ENCODE measurements around the gene HPCA. TPM values are rescaled to one million over a fixed set of nuclear protein-coding genes. Genes with fewer than 3 reads are reported as not detected.
A peak's percentile ranks its signal among the peaks of the same experiment; 100 is the strongest.

Gene HPCA
- total and polyA plus RNA-seq, 2 of the 13 experiments (the other 11 are each of a cell fraction or from before 2014, with no cell fraction given): not detected

GRCh38 chr1:32886004-32886827 is at the start of gene HPCA (continued):
- TF ChIP-seq ZNF20 (CRISPR knock-in tag; IDR thresholded peaks at IDR 0.05) (peak; percentile 95), GLMP (CRISPR knock-in tag; IDR thresholded peaks at IDR 0.05; ENCODE audit: borderline replicate concordance) (peak; percentile 68; the same call in 1 of the 2 replicates), HOXD1 (CRISPR knock-in tag; IDR thresholded peaks at IDR 0.05) (peak; percentile 98), MLX (CRISPR knock-in tag; IDR thresholded peaks at IDR 0.05) (peak; percentile 76), NFYB (CRISPR knock-in tag; IDR thresholded peaks at IDR 0.05) (peak; percentile 29; the same call in 1 of the 2 replicates), MED13 (CRISPR knock-in tag; IDR thresholded peaks at IDR 0.05) (peak; percentile 98), GATAD1 (CRISPR knock-in tag; IDR thresholded peaks at IDR 0.05) (peak; percentile 77), ZNF782 (CRISPR knock-in tag; IDR thresholded peaks at IDR 0.05; ENCODE audit: borderline replicate concordance) (peak; percentile 94; the same call in 1 of the 2 replicates), KDM5A (IDR thresholded peaks at IDR 0.05; ENCODE audit: borderline replicate concordance, low read length) (no peak), DPF2 (CRISPR knock-in tag; IDR thresholded peaks at IDR 0.05; ENCODE audit: borderline replicate concordance, low read depth) (no peak), ATAD3A (CRISPR knock-in tag; IDR thresholded peaks at IDR 0.05) (peak; percentile 97), ZNF275 (CRISPR knock-in tag; IDR thresholded peaks at IDR 0.05; ENCODE audit: borderline replicate concordance) (peak; percentile 93), KLF9 (CRISPR knock-in tag; IDR thresholded peaks at IDR 0.05; ENCODE audit: low read depth) (peak; percentile 97), SRSF1 (optimal IDR thresholded peaks at IDR 0.05; ENCODE audit: low read depth, low read length) (no peak), JUN (CRISPR knock-in tag; IDR thresholded peaks at IDR 0.05) (peak; percentile 76; the same call in 1 of the 2 replicates), ZNF333 (CRISPR knock-in tag; IDR thresholded peaks at IDR 0.05; ENCODE audit: borderline replicate concordance) (peak; percentile 99; the same call in 1 of the 2 replicates), UBTF (CRISPR knock-in tag; IDR thresholded peaks at IDR 0.05) (peak; percentile 60), XBP1 (CRISPR knock-in tag; IDR thresholded peaks at IDR 0.05) (peak; percentile 96), ZNF788 (CRISPR knock-in tag; IDR thresholded peaks at IDR 0.05; ENCODE audit: borderline replicate concordance) (peak; percentile 75; the same call in 1 of the 2 replicates), HIVEP1 (CRISPR knock-in tag; IDR thresholded peaks at IDR 0.05) (peak; percentile 88), KDM3A (CRISPR knock-in tag; IDR thresholded peaks at IDR 0.05; ENCODE audit: low read depth) (peak; percentile 90), SAFB2 (CRISPR knock-in tag; IDR thresholded peaks at IDR 0.05; ENCODE audit: borderline replicate concordance, low read depth) (peak; percentile 94), ZNF441 (CRISPR knock-in tag; IDR thresholded peaks at IDR 0.05; ENCODE audit: borderline replicate concordance) (peak; percentile 97), ZC3H13 (CRISPR knock-in tag; IDR thresholded peaks at IDR 0.05) (peak; percentile 93), ZNF709 (CRISPR knock-in tag; IDR thresholded peaks at IDR 0.05) (peak; percentile 97), ARNT (IDR thresholded peaks at IDR 0.05) (no peak)
